Mesendoderm (in vitro differentiated cells): ENCODE results near the gene NOS1.

Source experiments
- DNase-seq: peaks from one replicate; pipeline ENCODE4 v3.0.0; 2013
- H2AK5ac ChIP-seq: 2 replicates; pipeline ENCODE4 v1.6.1; 2013; ENCODE audit warnings: low read length, inconsistent platforms
- H2BK120ac ChIP-seq: 2 replicates; pipeline ENCODE4 v1.6.1; 2013; ENCODE audit warnings: low read depth, mild to moderate bottlenecking, low read length, moderate library complexity, mixed read lengths
- H2BK15ac ChIP-seq: replicated peaks from 2 replicates; pipeline ENCODE4 v1.6.1; 2013; ENCODE audit warnings: low read depth, mild to moderate bottlenecking, moderate library complexity
- H2BK5ac ChIP-seq: 2 replicates; pipeline ENCODE4 v1.6.1; 2013; ENCODE audit warnings: low read length, inconsistent platforms
- H3K18ac ChIP-seq: 2 replicates; pipeline ENCODE4 v1.6.1; 2013; ENCODE audit warnings: mild to moderate bottlenecking, low read length, mixed read lengths
- H3K23ac ChIP-seq: one replicate; pipeline ENCODE4 v1.6.1; 2013; ENCODE audit warnings: low read length
- H3K27ac ChIP-seq: 2 replicates; pipeline ENCODE4 v1.5.1; 2013; ENCODE audit warnings: low read depth, mild to moderate bottlenecking, inconsistent platforms, low read length, moderate library complexity
- H3K27me3 ChIP-seq: 2 replicates; pipeline ENCODE4 v1.6.1; 2013; ENCODE audit warnings: low read length, control low read depth, mild to moderate bottlenecking, inconsistent platforms; ENCODE audit not compliant: insufficient read depth, poor library complexity
- H3K36me3 ChIP-seq: 2 replicates; pipeline ENCODE4 v1.6.1; 2013; ENCODE audit warnings: low read length, inconsistent platforms; ENCODE audit not compliant: control insufficient read depth, insufficient read depth
- H3K4ac ChIP-seq: one replicate; pipeline ENCODE4 v1.6.1; 2013; ENCODE audit warnings: low read depth, mild to moderate bottlenecking, low read length, moderate library complexity
- H3K4me1 ChIP-seq: 2 replicates; pipeline ENCODE4 v1.6.1; 2013; ENCODE audit warnings: low read depth, low read length, inconsistent platforms; ENCODE audit not compliant: control insufficient read depth
- H3K4me2 ChIP-seq: 2 replicates; pipeline ENCODE4 v1.6.1; 2013; ENCODE audit warnings: low read length
- H3K4me3 ChIP-seq: 2 replicates; pipeline ENCODE4 v1.5.1; 2013; ENCODE audit warnings: mild to moderate bottlenecking, low read length
- H3K56ac ChIP-seq: one replicate; pipeline ENCODE4 v1.6.1; 2013; ENCODE audit warnings: low read length
- H3K79me1 ChIP-seq: 2 replicates; pipeline ENCODE4 v1.6.1; 2013; ENCODE audit warnings: low read length, inconsistent platforms
- H3K79me2 ChIP-seq: 2 replicates; pipeline ENCODE4 v1.6.1; 2013; ENCODE audit warnings: mild to moderate bottlenecking, low read length; ENCODE audit not compliant: control insufficient read depth, insufficient read depth
- H3K9ac ChIP-seq: 2 replicates; pipeline ENCODE4 v1.6.1; 2013; ENCODE audit warnings: low read length, inconsistent platforms
- H4K5ac ChIP-seq: one replicate; pipeline ENCODE4 v1.6.1; 2013; ENCODE audit warnings: low read length
- H4K8ac ChIP-seq: one replicate; pipeline ENCODE4 v1.6.1; 2013; ENCODE audit warnings: low read depth, mild to moderate bottlenecking, control low read depth, low read length, moderate library complexity
- WGBS: extraction: QIAGEN DNeasy Blood & Tissue Kit; methylation state at CpG from one replicate; pipeline ENCODE4 v1.1.7; 2013; ENCODE audit warnings: low lambda C conversion rate, missing lambda C conversion rate; ENCODE audit not compliant: insufficient coverage; ENCODE audit errors: extremely low coverage; 5-methylcytosine and 5-hydroxymethylcytosine counted together

NOS1 gene

DNA sequence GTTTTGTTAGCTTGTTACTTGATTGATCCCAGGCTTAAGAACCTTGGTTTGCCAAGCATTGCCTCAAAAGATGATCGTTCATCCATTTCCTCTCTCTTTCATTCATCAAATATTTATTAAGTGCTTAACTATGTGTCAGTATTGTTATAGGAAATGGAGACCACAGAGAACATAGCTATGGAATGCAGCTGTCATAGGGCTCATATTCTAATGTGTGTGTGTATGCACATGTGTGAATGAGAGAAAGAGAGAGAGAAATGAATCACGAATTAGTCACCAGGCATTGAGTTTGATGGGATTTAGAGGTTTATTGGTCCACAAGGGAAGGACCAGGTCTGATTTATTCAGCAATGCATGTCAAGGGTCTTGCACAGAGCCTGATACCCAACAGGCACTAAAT is 100.2 kb downstream of the NOS1 start:
- Histone ChIP-seq H2BK120ac (no peak overlapping the region), H3K4me3 (no peak overlapping the region), H3K79me1 (no peaks in the 10 kb centered on the region), H2BK5ac (no peak overlapping the region), H3K27me3 (no peaks in the 10 kb centered on the region), H2BK15ac (no peak overlapping the region), H2AK5ac (no peak overlapping the region), H3K27ac (no peak overlapping the region), H3K4me1 (no peaks in the 10 kb centered on the region), H4K5ac (no peak overlapping the region), H3K9ac (no peak overlapping the region), H3K4ac (no peak overlapping the region), H3K36me3 (no peaks in the 10 kb centered on the region), H4K8ac (no peak overlapping the region), H3K79me2 (no peaks in the 10 kb centered on the region), H3K23ac (no peak overlapping the region), H3K18ac (no peak overlapping the region), H3K4me2 (no peak overlapping the region), H3K56ac (no peak overlapping the region)
- DNase-seq, result no peak
- WGBS, result no CpG with 5 or more reads among the region's 2 CpGs

- Histone ChIP-seq H2BK120ac (no peak overlapping the region), H3K36me3 (no peaks in the 10 kb centered on the region), H3K23ac (no peak overlapping the region), H3K4me1 (no peaks in the 10 kb centered on the region), H4K8ac (no peak overlapping the region), H2BK15ac (no peak overlapping the region), H3K79me1 (no peaks in the 10 kb centered on the region), H2AK5ac (no peak overlapping the region), H3K9ac (no peak overlapping the region), H2BK5ac (no peak overlapping the region), H3K56ac (no peak overlapping the region), H3K18ac (no peak overlapping the region), H3K27me3 (no peaks in the 10 kb centered on the region), H3K27ac (no peak overlapping the region), H3K4me3 (no peak overlapping the region), H3K4ac (no peak overlapping the region), H4K5ac (no peak overlapping the region), H3K4me2 (no peak overlapping the region), H3K79me2 (no peaks in the 10 kb centered on the region)
- no CpG with 5 or more reads among the region's 4 CpGs for WGBS
- DNase-seq, result no peak
These were observed 106.0 kb downstream of the NOS1 start for GRCh38 chr12:117255386-117255785.

DNA sequence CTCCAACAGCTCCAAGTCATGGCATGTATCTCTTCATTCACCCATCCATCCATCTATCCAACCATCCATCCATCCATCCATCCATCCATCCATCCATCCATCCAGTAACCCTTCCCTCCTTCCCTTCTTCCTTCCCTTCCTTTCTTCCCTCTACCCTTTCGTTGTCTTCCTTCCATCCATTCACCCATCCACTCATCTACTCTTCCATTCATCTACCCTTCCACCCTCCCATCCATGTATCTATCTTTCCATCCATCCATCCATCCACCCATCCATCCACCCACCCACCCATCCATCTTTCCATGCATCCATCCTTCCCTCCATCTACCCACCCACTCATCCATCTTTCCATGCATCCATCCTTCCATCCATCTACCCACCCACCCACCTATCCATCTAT is 117.9 kb downstream of the NOS1 start:
- H2BK15ac ChIP-seq, result no peak overlapping the region
- no peak overlapping the region for H4K8ac ChIP-seq
- no CpG with 5 or more reads among the region's 1 CpG for WGBS
- H3K18ac ChIP-seq, result no peak overlapping the region
- DNase-seq, result no peak
- H3K79me2 ChIP-seq, result no peaks in the 10 kb centered on the region
- no peaks in the 10 kb centered on the region for H3K79me1 ChIP-seq
- H3K4me2 ChIP-seq, result no peak overlapping the region
- no peaks in the 10 kb centered on the region for H3K27me3 ChIP-seq
- no peak overlapping the region for H3K27ac ChIP-seq
- no peak overlapping the region for H3K56ac ChIP-seq
- no peaks in the 10 kb centered on the region for H3K36me3 ChIP-seq
- H3K23ac ChIP-seq, result no peak overlapping the region
- no peak overlapping the region for H2BK5ac ChIP-seq
- no peak overlapping the region for H2AK5ac ChIP-seq
- no peak overlapping the region for H3K4me3 ChIP-seq
- H2BK120ac ChIP-seq, result no peak overlapping the region
- no peaks in the 10 kb centered on the region for H3K4me1 ChIP-seq
- no peak overlapping the region for H3K9ac ChIP-seq
- H4K5ac ChIP-seq, result no peak overlapping the region
- no peak overlapping the region for H3K4ac ChIP-seq

- Histone ChIP-seq H3K4me2 (no peak overlapping the region), H3K4me1 (peaks cover under 1% of the 10 kb centered on the region), H3K56ac (no peak overlapping the region), H3K27me3 (no peaks in the 10 kb centered on the region), H2AK5ac (no peak overlapping the region), H3K36me3 (no peaks in the 10 kb centered on the region), H3K18ac (no peak overlapping the region), H2BK5ac (no peak overlapping the region), H3K27ac (no peak overlapping the region), H3K9ac (no peak overlapping the region), H3K79me1 (no peaks in the 10 kb centered on the region), H3K4ac (no peak overlapping the region), H2BK15ac (no peak overlapping the region), H3K23ac (no peak overlapping the region), H2BK120ac (no peak overlapping the region), H4K8ac (no peak overlapping the region), H3K4me3 (no peak overlapping the region), H3K79me2 (no peaks in the 10 kb centered on the region), H4K5ac (no peak overlapping the region)
- no CpG with 5 or more reads among the region's 9 CpGs for WGBS
- DNase-seq, result no peak
These were observed 119.7 kb downstream of the NOS1 start for GRCh38 chr12:117241697-117242096.

DNA sequence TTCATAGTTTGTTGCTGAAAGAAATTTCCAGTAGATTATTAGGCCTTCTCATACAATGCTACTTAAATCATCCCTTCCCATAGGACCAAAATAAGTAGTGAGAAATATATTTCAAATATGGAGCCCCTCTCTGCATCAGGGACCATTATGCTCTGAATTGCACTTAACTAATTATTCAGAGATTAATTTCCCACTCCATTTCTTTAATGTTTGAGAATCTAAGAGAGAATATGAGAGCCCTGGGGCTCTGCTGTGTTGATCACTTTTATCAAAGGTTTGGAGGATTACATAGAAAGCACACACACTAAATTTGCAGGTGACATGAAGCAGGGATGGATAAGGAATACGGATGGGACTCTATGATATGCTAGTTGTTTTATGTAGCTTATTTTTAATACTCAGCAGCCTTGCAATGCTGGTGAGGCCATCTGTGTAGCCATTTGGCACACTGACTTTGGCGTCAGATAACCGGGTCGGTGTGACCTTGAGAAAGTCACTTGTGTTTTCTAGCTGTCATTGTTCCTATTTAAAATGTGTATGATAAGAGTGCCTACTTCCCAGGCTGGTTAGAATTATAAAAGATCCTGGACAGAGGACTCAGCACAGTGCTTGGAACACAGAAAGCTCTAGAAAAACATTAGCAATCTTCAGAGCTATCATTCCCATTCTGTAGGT is 121.2 kb downstream of the NOS1 start:
- no CpG with 5 or more reads among the region's 4 CpGs for WGBS
- H3K23ac ChIP-seq, result no peak overlapping the region
- H3K56ac ChIP-seq, result no peak overlapping the region
- H2AK5ac ChIP-seq, result no peak overlapping the region
- H3K79me1 ChIP-seq, result no peaks in the 10 kb centered on the region
- H3K18ac ChIP-seq, result no peak overlapping the region
- H2BK5ac ChIP-seq, result no peak overlapping the region
- no peak overlapping the region for H4K5ac ChIP-seq
- peaks cover 2% of the 10 kb centered on the region for H3K4me1 ChIP-seq
- H4K8ac ChIP-seq, result no peak overlapping the region
- no peak overlapping the region for H3K4me2 ChIP-seq
- no peak overlapping the region for H3K4me3 ChIP-seq
- no peak overlapping the region for H3K4ac ChIP-seq
- H2BK120ac ChIP-seq, result no peak overlapping the region
- no peak for DNase-seq
- H3K9ac ChIP-seq, result no peak overlapping the region
- no peak overlapping the region for H2BK15ac ChIP-seq
- no peaks in the 10 kb centered on the region for H3K36me3 ChIP-seq
- no peaks in the 10 kb centered on the region for H3K79me2 ChIP-seq
- no peak overlapping the region for H3K27ac ChIP-seq
- H3K27me3 ChIP-seq, result no peaks in the 10 kb centered on the region

GRCh38 chr12:117236456-117237001 is 124.9 kb downstream of the NOS1 start:
- no peak overlapping the region for H4K8ac ChIP-seq
- no peaks in the 10 kb centered on the region for H3K79me1 ChIP-seq

More at GRCh38 chr12:117236456-117237001, 124.9 kb downstream of the NOS1 start:
- Histone ChIP-seq H3K23ac (no peak overlapping the region), H2BK5ac (no peak overlapping the region), H3K79me2 (no peaks in the 10 kb centered on the region), H3K56ac (peak overlapping the region; percentile 57), H3K27ac (no peak overlapping the region), H2BK120ac (no peak overlapping the region), H3K4me1 (peaks cover 2% of the 10 kb centered on the region), H3K9ac (no peak overlapping the region), H3K18ac (no peak overlapping the region), H3K36me3 (no peaks in the 10 kb centered on the region), H2AK5ac (no peak overlapping the region), H4K5ac (no peak overlapping the region), H3K27me3 (no peaks in the 10 kb centered on the region), H3K4me2 (no peak overlapping the region), H3K4ac (no peak overlapping the region), H2BK15ac (no peak overlapping the region), H3K4me3 (no peak overlapping the region)
- WGBS, result no CpG with 5 or more reads among the region's 13 CpGs
- peak; percentile 89 for DNase-seq
